Adrenal gland (tissue), 12 donors: Measurements from ENCODE around the gene CLEC16A. TPM values are rescaled to one million over a fixed set of nuclear protein-coding genes. Genes with fewer than 3 reads are reported as not detected.

Experiments
- DNase-seq, 7 donors: peaks; one replicate each; pipeline ENCODE4 v3.0.0-alpha.2; 2019 to 2020
- H3K27ac ChIP-seq, 5 donors: fragments of 200-600 bp; sonication (generic) in 4 of 5; 1 replicate in 3 of 5; 2 replicates in 2 of 5; pipeline versions ENCODE4 v1.5.1 to v1.8.0; 2016 to 2020; ENCODE audit warnings: mild to moderate bottlenecking in 1 of 5
- H3K27me3 ChIP-seq: fragments of 200-600 bp; 2 replicates; pipeline ENCODE4 v1.8.0; 2021
- H3K36me3 ChIP-seq, 2 donors: fragments of 200-600 bp; replicated peaks in 1 of 2; 1 replicate in 1 of 2; 2 replicates in 1 of 2; pipeline versions ENCODE4 v1.5.1 to v1.8.0; 2018 to 2022
- H3K4me1 ChIP-seq, 2 donors: fragments of 200-600 bp; replicated peaks in 1 of 2; 1 replicate in 1 of 2; 2 replicates in 1 of 2; pipeline versions ENCODE4 v1.5.1 to v1.8.0; 2018 to 2021
- H3K4me3 ChIP-seq, 4 donors: fragments of 200-600 bp; sonication (generic) in 3 of 4; one replicate each; pipeline ENCODE4 v1.5.1; 2016 to 2018
- H3K9me3 ChIP-seq, 3 donors: fragments of 200-600 bp; sonication (generic) in 1 of 3; replicated peaks in 1 of 3; 1 replicate in 2 of 3; 2 replicates in 1 of 3; pipeline versions ENCODE4 v1.5.1 to v1.8.0; 2016 to 2021
- POLR2A ChIP-seq, 2 donors: fragments of 450-650 bp; IDR thresholded peaks; one replicate each; pipeline ENCODE4 v1.6.1; 2017; ENCODE audit warnings: antibody characterized with exemption in 2 of 2, mild to moderate bottlenecking in 2 of 2, moderate library complexity in 1 of 2
- WGBS, 4 donors: extraction: QIAGEN DNeasy Blood & Tissue Kit in 2 of 4; methylation state at CpG; one replicate each; pipeline versions ENCODE4 v1.1.5 to v1.1.7; 2013 to 2017; 5-methylcytosine and 5-hydroxymethylcytosine counted together
- intact Hi-C, 2 donors: fragments of 100-400 bp; cut with DNase I; formaldehyde crosslinking; loops; one replicate each; pipeline versions ENCODE4 v1.14.1 to v1.15.0; 2022 to 2023
- polyA plus RNA-seq, 3 donors: library from polyadenylated mRNA; stranded (reverse); fragments of 200-250 nt in 2 of 3; fragments of 350-450 nt in 1 of 3; fragmentation: Illumina TruSeq in 1 of 3; extraction: RNeasy Lipid Tissue Mini Kit (QIAGEN cat#74804) in 1 of 3; gene quantifications; one replicate each; pipeline ENCODE4 v1.2.3, GENCODE V29; 2013 to 2014
- total RNA-seq, 9 donors: library from RNA; depleted of rRNA in 4 of 9; stranded (reverse); fragments of >200 nt in 4 of 9; fragments of 120-200 nt in 1 of 9; fragmentation: NEBNext Ultra II Directional in 1 of 9; extraction: Animal tissue kit (Norgen Biotek cat#: 25700) in 1 of 9; gene quantifications; one replicate each; pipeline versions ENCODE4 v1.1.0 to v1.2.4, GENCODE V29; 2013 to 2023
- TF ChIP-seq, protein P1 (sequence below), 6 experiments: fragments of 450-650 bp in 4 of 6; fragments of 200-600 bp in 2 of 6; sonication (generic) in 1 of 6; IDR thresholded peaks; 1 replicate in 5 of 6; 2 replicates in 1 of 6; pipeline versions ENCODE4 v1.5.1 to v1.8.0; 2016 to 2021; ENCODE audit warnings: antibody characterized with exemption in 6 of 6, mild to moderate bottlenecking in 2 of 6, moderate library complexity in 1 of 6
- donor health status: healthy with polysubstance abuse.
- donor health status: Bipolar disorder and iron deficiency.
- donor health status: DM: yes; HTN: yes; CAD: no.
- donor health status: DM: no; HTN: no; CAD: no.
- donor health status: DM: no; HTN: no; CAD: no.
- donor health status: DM: yes; HTN: yes; CAD: no.

Gene CLEC16A
- total and polyA plus RNA-seq, 12 donors: 14.0 to 37.2 (median 27.6) TPM

DNA sequence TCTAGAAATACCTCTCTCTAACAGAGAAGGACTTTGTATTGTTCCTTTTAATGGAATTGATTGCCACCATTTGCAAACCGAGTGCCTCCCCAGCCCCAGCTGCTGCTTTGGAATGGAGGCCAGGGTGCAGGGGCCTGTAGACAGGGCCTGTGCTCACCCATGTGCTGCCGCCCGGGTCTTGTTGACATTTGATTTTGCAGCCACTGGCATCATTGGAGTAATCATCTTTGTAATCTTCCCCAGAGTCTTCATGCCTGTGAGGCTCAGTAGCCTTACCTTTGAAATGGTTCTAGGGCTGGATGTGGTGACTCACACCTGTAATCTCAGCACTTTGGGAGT lies 119.8 kb downstream of the CLEC16A start:
- Histone ChIP-seq H3K27me3 (no peaks in the 10 kb centered on the region), H3K4me1 (no peaks in the 10 kb centered on the region), H3K9me3 (no peaks in the 10 kb centered on the region), H3K27ac (no peak overlapping the region), H3K36me3 (peaks cover 0 to 8% of the 10 kb centered on the region in 2 donors), H3K4me3 (no peak overlapping the region)
- TF ChIP-seq POLR2A (IDR thresholded peaks at IDR 0.05): no peak
- TF ChIP-seq, protein P1, sequence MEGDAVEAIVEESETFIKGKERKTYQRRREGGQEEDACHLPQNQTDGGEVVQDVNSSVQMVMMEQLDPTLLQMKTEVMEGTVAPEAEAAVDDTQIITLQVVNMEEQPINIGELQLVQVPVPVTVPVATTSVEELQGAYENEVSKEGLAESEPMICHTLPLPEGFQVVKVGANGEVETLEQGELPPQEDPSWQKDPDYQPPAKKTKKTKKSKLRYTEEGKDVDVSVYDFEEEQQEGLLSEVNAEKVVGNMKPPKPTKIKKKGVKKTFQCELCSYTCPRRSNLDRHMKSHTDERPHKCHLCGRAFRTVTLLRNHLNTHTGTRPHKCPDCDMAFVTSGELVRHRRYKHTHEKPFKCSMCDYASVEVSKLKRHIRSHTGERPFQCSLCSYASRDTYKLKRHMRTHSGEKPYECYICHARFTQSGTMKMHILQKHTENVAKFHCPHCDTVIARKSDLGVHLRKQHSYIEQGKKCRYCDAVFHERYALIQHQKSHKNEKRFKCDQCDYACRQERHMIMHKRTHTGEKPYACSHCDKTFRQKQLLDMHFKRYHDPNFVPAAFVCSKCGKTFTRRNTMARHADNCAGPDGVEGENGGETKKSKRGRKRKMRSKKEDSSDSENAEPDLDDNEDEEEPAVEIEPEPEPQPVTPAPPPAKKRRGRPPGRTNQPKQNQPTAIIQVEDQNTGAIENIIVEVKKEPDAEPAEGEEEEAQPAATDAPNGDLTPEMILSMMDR (IDR thresholded peaks at IDR 0.05): no peak
- intact Hi-C loops: no loop called here
- no peak for DNase-seq
- WGBS, 4 donors: 75 to 100% (median 93%) methylated on average over 3 of the region's 3 CpGs

DNA sequence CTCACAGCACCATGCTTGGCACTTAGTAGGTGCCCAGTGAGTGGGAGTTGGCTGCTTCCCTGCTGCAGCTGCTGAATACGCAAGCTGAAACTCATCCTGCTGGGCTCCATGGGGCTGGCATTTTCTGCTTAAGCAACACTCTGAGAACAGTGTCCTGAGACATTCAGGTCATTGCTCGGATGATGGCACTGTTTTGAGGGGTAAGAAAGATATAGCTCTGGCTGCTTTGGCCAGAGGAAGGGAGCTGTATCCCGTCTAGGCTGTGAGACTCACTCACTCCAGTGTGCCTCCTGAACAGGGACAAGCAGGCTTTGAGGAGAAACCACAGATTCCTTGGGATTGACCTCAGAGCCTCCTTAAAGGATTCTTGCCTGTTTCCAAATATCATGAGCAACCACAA lies 120.5 kb downstream of the CLEC16A start:
- Histone ChIP-seq H3K27ac (no peak overlapping the region), H3K9me3 (no peaks in the 10 kb centered on the region), H3K27me3 (no peaks in the 10 kb centered on the region), H3K36me3 (peaks cover 0 to 8% of the 10 kb centered on the region in 2 donors), H3K4me1 (no peaks in the 10 kb centered on the region), H3K4me3 (no peak overlapping the region)
- intact Hi-C loops: no loop called here
- DNase-seq: no peak
- TF ChIP-seq, protein P1 (IDR thresholded peaks at IDR 0.05): no peak
- TF ChIP-seq POLR2A (IDR thresholded peaks at IDR 0.05): no peak
- WGBS, 4 donors: 53 to 78% (median 70%) methylated on average over 3 of the region's 3 CpGs

DNA sequence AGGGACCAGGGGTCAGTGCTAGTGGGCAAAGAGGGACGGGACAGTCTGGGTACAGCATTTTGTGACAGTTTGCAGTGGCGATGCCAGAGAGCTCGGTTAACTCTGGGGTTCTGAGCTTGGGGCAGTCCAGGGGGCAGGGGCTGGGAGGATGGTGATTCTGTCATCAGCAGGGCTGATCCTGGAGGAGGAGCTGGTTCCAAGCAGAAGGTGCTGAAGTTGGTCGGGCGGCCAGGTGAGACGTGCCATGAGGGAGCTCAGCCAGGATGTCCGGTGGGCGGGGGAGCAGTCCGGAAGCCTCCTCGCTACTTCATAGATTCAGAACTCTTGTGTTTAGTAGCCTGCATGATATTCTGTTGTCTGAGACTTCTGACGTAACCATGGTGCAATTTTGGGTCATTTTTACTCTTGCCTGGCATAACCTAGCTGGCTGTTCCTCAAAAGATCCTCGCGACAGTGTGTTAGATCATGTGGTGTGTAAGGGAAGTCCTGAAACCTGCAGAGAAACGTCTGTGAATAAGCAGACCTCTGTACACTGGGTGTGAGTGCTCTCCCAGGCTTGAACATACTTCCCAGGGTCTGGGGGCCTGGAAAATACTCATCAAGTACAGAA lies 122.0 kb downstream of the CLEC16A start:
- no peak for DNase-seq
- Histone ChIP-seq H3K27ac (no peak overlapping the region), H3K4me1 (no peaks in the 10 kb centered on the region), H3K9me3 (no peaks in the 10 kb centered on the region), H3K27me3 (no peaks in the 10 kb centered on the region), H3K4me3 (no peak overlapping the region), H3K36me3 (peaks cover 0 to 8% of the 10 kb centered on the region in 2 donors)
- TF ChIP-seq POLR2A (IDR thresholded peaks at IDR 0.05): no peak
- TF ChIP-seq, protein P1 (IDR thresholded peaks at IDR 0.05): no peak
- intact Hi-C loops: no loop called here
- 85 to 91% (median 88%) methylated on average over 9 to 14 of the region's 14 CpGs for WGBS, 4 donors

DNA sequence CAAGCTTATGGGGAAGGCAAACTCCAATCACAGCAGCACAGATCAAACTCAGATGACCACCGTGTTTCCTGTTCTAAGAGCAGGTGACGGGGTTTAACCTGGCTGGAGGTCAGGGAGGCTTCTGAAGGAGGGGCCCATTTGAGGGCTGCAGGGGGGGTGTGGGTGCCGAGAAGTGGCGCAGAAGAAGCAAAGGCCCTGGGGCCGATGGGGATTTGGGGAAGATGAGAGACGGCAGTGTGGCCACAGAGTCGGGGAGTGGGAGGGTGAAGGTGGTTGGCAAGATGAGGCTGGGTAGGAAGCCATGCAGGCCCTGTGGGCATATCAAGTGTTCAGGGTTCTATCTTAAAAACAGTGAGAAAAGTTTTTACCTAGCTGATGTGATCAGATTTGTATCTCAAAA lies 122.9 kb downstream of the CLEC16A start:
- peaks cover 0 to 8% of the 10 kb centered on the region in 2 donors for H3K36me3 ChIP-seq
- no peaks in the 10 kb centered on the region for H3K4me1 ChIP-seq
- DNase-seq: no peak
- H3K4me3 ChIP-seq: no peak overlapping the region
- H3K9me3 ChIP-seq: no peaks in the 10 kb centered on the region
- 94 to 97% (median 95%) methylated on average over 7 of the region's 7 CpGs for WGBS, 4 donors
- intact Hi-C loops: no loop called here
- no peak overlapping the region for H3K27ac ChIP-seq
- H3K27me3 ChIP-seq: no peaks in the 10 kb centered on the region
- no peak for TF ChIP-seq POLR2A (IDR thresholded peaks at IDR 0.05)
- TF ChIP-seq, protein P1 (IDR thresholded peaks at IDR 0.05): no peak
